Forelimb muscle (tissue), 1 donor: Measurements from ENCODE around the gene C1orf216. TPM values are rescaled to one million over a fixed set of nuclear protein-coding genes. Genes with fewer than 3 reads are reported as not detected.
"Not testable (repeated sequence)": the region's sequence is repeated elsewhere in the genome, so short reads cannot be mapped to it uniquely, and the experiment has no call there.

Experiments
- DNase-seq: peaks from one replicate; pipeline ENCODE4 v3.0.0-alpha.2; 2013; ENCODE audit warnings: low read depth
- polyA plus RNA-seq: library from polyadenylated mRNA; unstranded; fragments of 120-200 nt; gene quantifications from one replicate; pipeline ENCODE4 v1.2.1, GENCODE V29; 2013; ENCODE audit not compliant: insufficient read length

C1orf216 gene
- polyA plus RNA-seq, 1 donor: 9.5 TPM

GRCh38 chr1:35706846-35707600, 11.7 kb downstream of the C1orf216 start:
- DNase-seq: no peak

GRCh38 chr1:35702508-35702907, 16.2 kb downstream of the C1orf216 start:
- DNase-seq: no peak

DNA sequence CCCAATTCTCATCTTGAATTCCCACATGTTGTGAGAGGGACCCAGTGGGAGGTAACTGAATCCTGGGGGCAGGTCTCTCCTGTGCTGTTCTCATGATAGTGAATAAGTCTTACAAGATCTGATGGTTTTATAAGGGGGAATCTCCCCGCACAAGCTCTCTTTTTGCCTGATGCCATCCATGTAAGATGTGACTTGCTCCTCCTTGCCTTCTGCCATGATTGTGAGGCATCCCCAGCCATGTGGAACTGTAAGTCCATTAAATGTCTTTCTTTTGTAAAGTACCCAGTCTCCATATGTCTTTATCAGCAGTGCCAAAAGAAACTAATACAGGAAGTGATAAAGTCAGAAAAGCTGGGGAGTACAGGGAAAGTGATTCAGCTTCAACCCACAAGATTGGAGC, 19.5 kb downstream of the C1orf216 start:
- not testable (repeated sequence) for DNase-seq

- no peak for DNase-seq
Measured at GRCh38 chr1:35692317-35692716, 26.4 kb downstream of the C1orf216 start.

- no peak for DNase-seq
Measured at GRCh38 chr1:35691571-35692220, 27.0 kb downstream of the C1orf216 start.

DNA sequence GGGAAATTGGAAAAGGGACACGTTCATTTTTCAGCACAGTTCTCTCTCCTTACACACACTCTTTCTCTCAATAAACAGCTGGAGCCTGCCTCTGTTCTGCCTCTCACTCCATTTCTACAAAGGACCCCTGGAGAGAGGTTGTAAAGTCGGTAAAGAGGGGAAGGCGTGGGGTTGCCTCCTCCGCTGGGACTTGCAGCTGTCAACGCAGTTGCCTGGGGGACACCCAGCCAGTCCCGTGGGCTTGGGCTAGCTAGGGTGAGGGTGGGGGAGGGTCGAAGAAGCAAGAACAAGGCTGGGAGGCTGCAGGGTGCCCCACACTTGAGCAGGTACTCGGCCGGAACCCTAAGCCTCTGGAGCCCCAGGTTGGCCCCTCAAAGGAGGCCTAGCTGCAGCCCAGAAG, 27.6 kb downstream of the C1orf216 start:
- no peak for DNase-seq

DNA sequence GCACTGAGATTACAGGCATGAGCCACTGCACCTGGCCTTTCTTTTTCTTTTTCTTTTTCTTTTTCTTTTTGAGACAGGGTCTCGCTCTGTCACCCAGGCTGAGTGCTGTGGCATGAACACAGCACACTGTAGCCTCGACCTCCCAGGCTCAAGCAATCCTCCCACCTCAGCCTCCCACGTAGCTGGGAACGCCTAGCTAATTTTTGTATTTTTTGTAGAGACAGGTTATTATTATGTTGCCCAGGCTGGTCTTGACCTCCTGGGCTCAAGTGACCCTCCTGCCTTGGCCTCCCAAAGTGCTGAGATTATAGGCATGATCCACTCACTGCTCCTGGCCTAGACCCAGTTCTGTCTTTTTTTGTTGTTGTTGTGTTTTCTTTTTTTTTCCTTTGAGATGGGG, 28.6 kb downstream of the C1orf216 start:
- DNase-seq: not testable (repeated sequence)

- no peak for DNase-seq
Measured at GRCh38 chr1:35688161-35688560, 30.5 kb downstream of the C1orf216 start.

- no peak for DNase-seq
Measured at GRCh38 chr1:35683012-35683411, 35.7 kb downstream of the C1orf216 start.

- no peak for DNase-seq
Measured at GRCh38 chr1:35680271-35680670, 38.4 kb downstream of the C1orf216 start.

DNA sequence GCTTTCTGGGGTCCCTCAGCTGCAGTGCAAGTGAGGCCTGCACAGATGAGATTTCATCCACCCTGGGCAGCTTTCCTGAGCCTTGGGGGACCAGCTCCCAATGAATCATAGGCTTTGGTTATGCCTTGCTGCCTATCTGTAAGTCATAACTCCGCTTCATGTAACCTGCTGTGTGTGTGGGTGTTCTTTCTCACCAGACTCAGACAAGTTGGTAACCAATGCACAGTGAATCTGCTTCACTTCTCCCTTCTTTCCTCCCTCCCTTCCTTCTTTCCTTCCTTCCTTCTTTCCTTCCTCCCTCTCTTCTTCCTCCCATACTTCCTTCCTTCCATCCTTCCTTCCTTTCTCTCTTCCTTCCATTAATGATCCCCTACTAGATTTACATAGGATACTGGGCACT, 42.9 kb downstream of the C1orf216 start:
- DNase-seq: no peak

DNA sequence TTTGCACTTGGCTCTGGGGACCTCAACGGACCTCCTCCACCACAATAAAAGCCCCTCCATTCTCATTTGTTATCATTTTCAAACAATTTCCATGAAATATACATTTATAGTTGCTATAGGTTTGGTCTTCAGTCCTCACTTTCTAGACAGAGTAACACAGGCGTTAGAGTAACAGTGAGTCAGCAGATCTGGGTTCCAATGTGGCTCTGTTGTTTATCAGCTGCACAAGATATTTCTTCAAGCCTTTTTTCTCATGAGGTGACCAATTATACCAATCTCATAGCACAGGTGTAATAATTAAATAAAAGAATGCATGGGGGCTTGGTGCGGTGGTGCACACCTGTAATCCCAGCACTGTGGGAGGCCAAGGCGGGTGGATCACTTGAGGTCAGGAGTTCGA, 44.6 kb downstream of the C1orf216 start:
- no peak for DNase-seq

- DNase-seq: no peak
Measured at GRCh38 chr1:35672116-35672515, 46.6 kb downstream of the C1orf216 start.

DNA sequence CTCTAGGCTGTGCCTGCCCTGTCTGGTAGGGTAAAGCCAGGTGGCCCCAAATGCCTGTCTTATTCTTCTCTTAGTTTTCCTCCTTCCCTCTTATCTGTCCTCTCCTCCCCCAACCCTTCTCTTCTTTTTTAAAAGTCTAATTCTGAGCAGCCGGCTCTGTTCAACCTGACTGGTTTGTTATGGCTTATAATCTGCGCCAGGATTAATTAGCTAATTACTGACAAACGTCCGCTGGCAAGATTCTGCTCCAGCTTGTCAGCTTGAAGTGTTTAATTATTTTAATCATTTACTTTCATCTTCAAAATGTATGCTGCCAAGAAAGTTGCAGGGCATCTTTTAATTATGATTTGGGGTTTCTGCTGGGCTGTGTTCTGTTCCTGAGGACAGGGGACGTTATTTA, 50.2 kb downstream of the C1orf216 start:
- DNase-seq: no peak

GRCh38 chr1:35666916-35667315, 51.8 kb downstream of the C1orf216 start:
- DNase-seq: no peak

DNA sequence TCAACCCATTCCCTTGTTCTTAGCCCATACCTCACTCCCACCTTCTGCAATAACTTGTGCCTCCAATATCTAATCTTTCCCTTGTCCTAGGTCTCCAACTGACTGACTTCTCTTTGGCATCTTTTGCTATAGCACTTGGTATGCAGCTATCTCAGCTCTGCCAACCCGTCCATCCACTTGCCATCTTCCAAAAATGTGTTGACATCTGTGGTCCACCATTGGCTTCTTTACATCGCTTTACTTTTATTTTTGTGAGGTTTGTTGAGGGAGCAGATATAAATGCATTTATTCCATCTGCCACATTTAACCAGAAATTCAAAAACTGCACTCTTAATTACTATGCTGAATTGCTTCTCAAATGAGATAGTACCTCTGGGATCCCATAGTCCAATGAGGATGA, 52.5 kb downstream of the C1orf216 start:
- DNase-seq: no peak

Other genes starting within 250 kb of the C1orf216 start
- 35.6 TPM for gene KIAA0319L, start 161.5 kb downstream of the C1orf216 start, polyA plus RNA-seq
- gene NCDN, start 161.1 kb downstream of the C1orf216 start, polyA plus RNA-seq: 15.9 TPM
- gene TFAP2E, start 145.6 kb downstream of the C1orf216 start, polyA plus RNA-seq: 0.59 TPM
- 58.1 TPM for gene PSMB2, start 77.4 kb downstream of the C1orf216 start, polyA plus RNA-seq
- 3.8 TPM for gene CLSPN, start 51.1 kb upstream of the C1orf216 start, polyA plus RNA-seq
- gene AGO4, start 89.1 kb upstream of the C1orf216 start, polyA plus RNA-seq: 13.2 TPM
- gene AGO1, start 164.3 kb upstream of the C1orf216 start, polyA plus RNA-seq: 8.4 TPM
- gene AGO3, start 212.2 kb upstream of the C1orf216 start, polyA plus RNA-seq: 8.6 TPM